Activated CD4-positive, alpha-beta T cell treated with anti-CD3 and anti-CD28 coated beads for 36 hours (primary cell): ENCODE data around the gene HSPA4. TPM values are rescaled to one million over a fixed set of nuclear protein-coding genes. Genes with fewer than 3 reads are reported as not detected.

Source experiments
- ATAC-seq: fragments of 200-7000 bp; cut with Tn5 transposase; one replicate; pipeline ENCODE4 v1.10.0; 2021; ENCODE audit warnings: mild to moderate bottlenecking, moderate library complexity
- CTCF ChIA-PET: fragments of 350-600 bp; sonication (Branson Sonifier 250); formaldehyde crosslinking; loops from one replicate; lab custom pipeline; 2021; ENCODE audit warnings: antibody characterized with exemption; lab: Charles Lee
- POLR2A ChIA-PET: fragments of 350-600 bp; sonication (Branson Sonifier 250); formaldehyde crosslinking; loops from one replicate; lab custom pipeline; 2021; ENCODE audit warnings: antibody characterized with exemption, inconsistent platforms; lab: Charles Lee
- DNase-seq: peaks from one replicate; pipeline ENCODE4 v3.0.0-alpha.2; 2020
- H3K27ac Mint-ChIP-seq: one replicate; pipeline ENCODE4 v1.8.0; 2021; ENCODE audit warnings: mixed read lengths
- H3K27me3 Mint-ChIP-seq: one replicate; pipeline ENCODE4 v1.8.0; 2021; ENCODE audit warnings: mixed read lengths
- H3K36me3 Mint-ChIP-seq: one replicate; pipeline ENCODE4 v1.8.0; 2021; ENCODE audit warnings: low read depth, mixed read lengths
- H3K4me1 Mint-ChIP-seq: one replicate; pipeline ENCODE4 v1.8.0; 2021; ENCODE audit warnings: mixed read lengths
- H3K4me3 Mint-ChIP-seq: one replicate; pipeline ENCODE4 v1.8.0; 2021; ENCODE audit warnings: mild to moderate bottlenecking, moderate library complexity, mixed read lengths
- H3K9me3 Mint-ChIP-seq: one replicate; pipeline ENCODE4 v1.8.0; 2021; ENCODE audit warnings: low read depth, mixed read lengths
- intact Hi-C, 2 experiments: fragments of 100-400 bp; cut with DNase I in 1 of 2; cut with micrococcal nuclease in 1 of 2; formaldehyde crosslinking; loops; one replicate each; pipeline versions ENCODE4 v1.14.2 to v1.15.1; 2022 to 2024; cut with DNase I, micrococcal nuclease
- total RNA-seq, 2 experiments: library from RNA; stranded (reverse); gene quantifications; one replicate each; pipeline ENCODE4 v1.2.3, GENCODE V29; 2021

The HSPA4 gene
- total RNA-seq, 2 experiments from 2014 or later, result 243 to 268 TPM

- intact Hi-C loops, result loop anchor here (1.0 to 10.0 kb wide), 13 partner anchors 25 to 1475 kb away; partner anchors contain the start of genes AFF4 (in 2 of the 2), GDF9 (in 2 of the 2), UQCRQ (in 2 of the 2) and ZCCHC10 (in 2 of the 2)
- peak overlapping the region; percentile 100 for H3K27ac Mint-ChIP-seq
- H3K36me3 Mint-ChIP-seq, result peaks cover 39% of the 10 kb centered on the region
- ATAC-seq, result no peak
- H3K4me3 Mint-ChIP-seq, result peak overlapping the region; percentile 98
- CTCF ChIA-PET, result interaction anchor here (1.3 to 1.7 kb wide), 2 partner anchors 19 to 89 kb away, joined by 3 to 4 read pairs; no protein-coding TSS in a partner anchor
- POLR2A ChIA-PET, result interaction anchor here (0.6 to 1.0 kb wide), 4 partner anchors 11 to 621 kb away, joined by 3 to 4 read pairs (median 3); no protein-coding TSS in a partner anchor
- no peaks in the 10 kb centered on the region for H3K9me3 Mint-ChIP-seq
- H3K4me1 Mint-ChIP-seq, result peaks cover 39% of the 10 kb centered on the region
- DNase-seq, result no peak
- H3K27me3 Mint-ChIP-seq, result no peaks in the 10 kb centered on the region
These were observed 712 bp upstream of the HSPA4 start for GRCh38 chr5:133051061-133051541.

- H3K27me3 Mint-ChIP-seq, result no peaks in the 10 kb centered on the region
- H3K4me1 Mint-ChIP-seq, result peaks cover 51% of the 10 kb centered on the region
- H3K9me3 Mint-ChIP-seq, result no peaks in the 10 kb centered on the region
- ATAC-seq (no peak), DNase-seq (peak; percentile 77)
- peak overlapping the region; percentile 98 for H3K4me3 Mint-ChIP-seq
- ChIA-PET CTCF (interaction anchor here (0.6 to 1.7 kb wide), 3 partner anchors 18 to 137 kb away, joined by 3 to 4 read pairs (median 3); no protein-coding TSS in a partner anchor), POLR2A (interaction anchor here (0.5 to 1.4 kb wide), 6 partner anchors 10 to 226 kb away, joined by 3 to 7 read pairs (median 4); no protein-coding TSS in a partner anchor)
- peaks cover 39% of the 10 kb centered on the region for H3K36me3 Mint-ChIP-seq
- intact Hi-C loops, result loop anchor here in 1 of 2 experiments (1.0 to 10.0 kb wide), 5 partner anchors 315 to 1318 kb away; partner anchors contain the start of genes IRF1, KIF3A, SLC22A4 and UBE2B
- peak overlapping the region; percentile 100 for H3K27ac Mint-ChIP-seq
These were observed 733 bp downstream of the HSPA4 start for GRCh38 chr5:133052317-133053175.

- CTCF ChIA-PET, result no interaction called here
- POLR2A ChIA-PET, result interaction anchor here (0.6 kb wide), 1 partner anchor 14 kb away, joined by 10 read pairs; no protein-coding TSS in a partner anchor
- H3K4me3 Mint-ChIP-seq, result peak overlapping the region; percentile 98
- peaks cover 57% of the 10 kb centered on the region for H3K4me1 Mint-ChIP-seq
- ATAC-seq (no peak), DNase-seq (no peak)
- H3K27me3 Mint-ChIP-seq, result no peaks in the 10 kb centered on the region
- peaks cover 42% of the 10 kb centered on the region for H3K36me3 Mint-ChIP-seq
- intact Hi-C loops, result loop anchor here in 1 of 2 experiments (2.0 to 10.0 kb wide), 4 partner anchors 563 to 1317 kb away; partner anchors contain the start of genes IRF1, SLC22A4 and UBE2B
- H3K27ac Mint-ChIP-seq, result peak overlapping the region; percentile 8
- no peaks in the 10 kb centered on the region for H3K9me3 Mint-ChIP-seq
These were observed 1.6 kb downstream of the HSPA4 start for GRCh38 chr5:133053448-133053847.

GRCh38 chr5:133054697-133055471 lies 3.1 kb downstream of the HSPA4 start:
- ChIA-PET POLR2A (no interaction called here), CTCF (no interaction called here)
- ATAC-seq, result no peak
- no peaks in the 10 kb centered on the region for H3K27me3 Mint-ChIP-seq
- no peak overlapping the region for H3K4me3 Mint-ChIP-seq
- H3K36me3 Mint-ChIP-seq, result peaks cover 42% of the 10 kb centered on the region
- intact Hi-C loops, result loop anchor here in 1 of 2 experiments (5.0 to 10.0 kb wide), 2 partner anchors 763 to 1080 kb away; partner anchors contain the start of gene SLC22A4
- peak overlapping the region; percentile 43 for H3K27ac Mint-ChIP-seq
- H3K9me3 Mint-ChIP-seq, result no peaks in the 10 kb centered on the region
- peaks cover 56% of the 10 kb centered on the region for H3K4me1 Mint-ChIP-seq
- no peak for DNase-seq

GRCh38 chr5:133056891-133057290 lies 5.1 kb downstream of the HSPA4 start:
- Mint-ChIP-seq H3K27ac (no peak overlapping the region), H3K36me3 (peaks cover 38% of the 10 kb centered on the region), H3K27me3 (no peaks in the 10 kb centered on the region), H3K4me3 (no peak overlapping the region), H3K9me3 (no peaks in the 10 kb centered on the region), H3K4me1 (peaks cover 56% of the 10 kb centered on the region)
- intact Hi-C loops, result loop anchor here in 1 of 2 experiments (10.0 kb wide), 1 partner anchor 1078 kb away; no protein-coding TSS in a partner anchor
- POLR2A ChIA-PET, result no interaction called here
- CTCF ChIA-PET, result interaction anchor here (0.7 kb wide), 1 partner anchor 785 kb away, joined by 4 read pairs; no protein-coding TSS in a partner anchor
- no peak for ATAC-seq
- no peak for DNase-seq

GRCh38 chr5:133059621-133060020 lies 7.8 kb downstream of the HSPA4 start:
- DNase-seq, result no peak
- Mint-ChIP-seq H3K4me3 (no peak overlapping the region), H3K36me3 (peaks cover 18% of the 10 kb centered on the region), H3K9me3 (no peaks in the 10 kb centered on the region), H3K4me1 (peaks cover 55% of the 10 kb centered on the region), H3K27me3 (no peaks in the 10 kb centered on the region), H3K27ac (peak overlapping the region; percentile 11)
- ChIA-PET POLR2A (no interaction called here), CTCF (no interaction called here)
- ATAC-seq, result no peak
- intact Hi-C loops, result loop anchor here in 1 of 2 experiments (10.0 kb wide), 1 partner anchor 1075 kb away; no protein-coding TSS in a partner anchor

- Mint-ChIP-seq H3K36me3 (peaks cover 20% of the 10 kb centered on the region), H3K27me3 (no peaks in the 10 kb centered on the region), H3K9me3 (no peaks in the 10 kb centered on the region), H3K27ac (no peak overlapping the region), H3K4me1 (peaks cover 33% of the 10 kb centered on the region), H3K4me3 (no peak overlapping the region)
- ChIA-PET CTCF (interaction anchor here (0.7 kb wide), 1 partner anchor 10 kb away, joined by 3 read pairs; no protein-coding TSS in a partner anchor), POLR2A (interaction anchor here (0.8 kb wide), 1 partner anchor 11 kb away, joined by 3 read pairs; the partner anchor contains the start of gene HSPA4)
- DNase-seq (no peak), ATAC-seq (no peak)
- intact Hi-C loops, result no loop called here
These were observed 10.5 kb downstream of the HSPA4 start for GRCh38 chr5:133062276-133062675.

- ChIA-PET POLR2A (no interaction called here), CTCF (no interaction called here)
- Mint-ChIP-seq H3K27ac (no peak overlapping the region), H3K36me3 (peaks cover 31% of the 10 kb centered on the region), H3K27me3 (no peaks in the 10 kb centered on the region), H3K4me1 (peaks cover 24% of the 10 kb centered on the region), H3K9me3 (no peaks in the 10 kb centered on the region), H3K4me3 (no peak overlapping the region)
- intact Hi-C loops, result no loop called here
- ATAC-seq (no peak), DNase-seq (no peak)
These were observed 12.2 kb downstream of the HSPA4 start for GRCh38 chr5:133063965-133064364.

- Mint-ChIP-seq H3K4me3 (no peak overlapping the region), H3K9me3 (no peaks in the 10 kb centered on the region), H3K27ac (peak overlapping the region; percentile 6), H3K36me3 (peaks cover 41% of the 10 kb centered on the region), H3K27me3 (no peaks in the 10 kb centered on the region), H3K4me1 (peaks cover 20% of the 10 kb centered on the region)
- ChIA-PET POLR2A (no interaction called here), CTCF (no interaction called here)
- DNase-seq, result no peak
- intact Hi-C loops, result no loop called here
- no peak for ATAC-seq
These were observed 13.7 kb downstream of the HSPA4 start for GRCh38 chr5:133065471-133065870.

- H3K4me1 Mint-ChIP-seq, result peaks cover 21% of the 10 kb centered on the region
- H3K36me3 Mint-ChIP-seq, result peaks cover 47% of the 10 kb centered on the region
These were observed 14.2 kb downstream of the HSPA4 start for GRCh38 chr5:133066045-133066444.

More at GRCh38 chr5:133066045-133066444, 14.2 kb downstream of the HSPA4 start:
- Mint-ChIP-seq H3K4me3 (no peak overlapping the region), H3K27ac (peak overlapping the region; percentile 6), H3K9me3 (no peaks in the 10 kb centered on the region), H3K27me3 (no peaks in the 10 kb centered on the region)
- DNase-seq (no peak), ATAC-seq (no peak)
- intact Hi-C loops, result no loop called here
- POLR2A ChIA-PET, result no interaction called here
- CTCF ChIA-PET, result no interaction called here
